Keratinocyte (primary cell): ENCODE measurements around the gene STRADA. TPM values are rescaled to one million over a fixed set of nuclear protein-coding genes. Genes with fewer than 3 reads are reported as not detected.

ENCODE experiments used
- DNase-seq: peaks from one replicate; pipeline ENCODE4 v3.0.0-alpha.2; 2011; ENCODE audit warnings: low read depth, missing footprints, low spot score
- FAIRE-seq: peaks from 2 replicates; lab custom pipeline; 2011; peaks lifted over from hg19 to GRCh38; lab: Jason Lieb, UNC
- H2AFZ ChIP-seq: 2 replicates; pipeline ENCODE4 v1.6.0; 2012; ENCODE audit warnings: low read length, control low read depth, inconsistent platforms; ENCODE audit not compliant: control insufficient read depth
- H3K27ac ChIP-seq: 2 replicates; pipeline ENCODE4 v1.5.1; 2011; ENCODE audit warnings: low read length; ENCODE audit not compliant: control insufficient read depth, insufficient read depth
- H3K27me3 ChIP-seq: 3 replicates; pipeline ENCODE4 v1.6.0; 2011; ENCODE audit warnings: low read length; ENCODE audit not compliant: control insufficient read depth, insufficient read depth; ENCODE audit errors: extremely low read depth
- H3K36me3 ChIP-seq, 2 experiments: 2 replicates in 1 of 2; 3 replicates in 1 of 2; pipeline ENCODE4 v1.5.1; 2011; ENCODE audit warnings: low read length in 2 of 2, mild to moderate bottlenecking in 1 of 2; ENCODE audit not compliant: control insufficient read depth in 2 of 2, insufficient read depth in 2 of 2; ENCODE audit errors: extremely low read depth in 1 of 2
- H3K4me1 ChIP-seq: 3 replicates; pipeline ENCODE4 v1.5.1; 2011; ENCODE audit warnings: low read length; ENCODE audit not compliant: control insufficient read depth, insufficient read depth; ENCODE audit errors: extremely low read depth
- H3K4me2 ChIP-seq: 3 replicates; pipeline ENCODE4 v1.6.0; 2011; ENCODE audit warnings: low read depth, low read length; ENCODE audit not compliant: control insufficient read depth, insufficient read depth; ENCODE audit errors: extremely low read depth
- H3K4me3 ChIP-seq, 3 experiments: fragments of 200-600 bp in 1 of 3; sonication (generic) in 1 of 3; 2 replicates in 2 of 3; 3 replicates in 1 of 3; pipeline ENCODE4 v1.5.1; 2011 to 2016; ENCODE audit warnings: low read length in 3 of 3, mild to moderate bottlenecking in 3 of 3, control low read depth in 2 of 3, inconsistent platforms in 1 of 3, low read depth in 1 of 3, mixed read lengths in 1 of 3, mixed run types in 1 of 3, moderate library complexity in 1 of 3; ENCODE audit not compliant: control insufficient read depth in 2 of 3, insufficient read depth in 2 of 3; ENCODE audit errors: extremely low read depth in 1 of 3
- H3K79me2 ChIP-seq: 2 replicates; pipeline ENCODE4 v1.6.0; 2012; ENCODE audit warnings: low read length; ENCODE audit not compliant: control insufficient read depth, insufficient read depth
- H3K9ac ChIP-seq: 3 replicates; pipeline ENCODE4 v1.6.0; 2011; ENCODE audit warnings: low read length; ENCODE audit not compliant: control insufficient read depth, insufficient read depth; ENCODE audit errors: extremely low read depth
- H3K9me1 ChIP-seq: 3 replicates; pipeline ENCODE4 v1.6.0; 2011; ENCODE audit warnings: low read length; ENCODE audit not compliant: control insufficient read depth, insufficient read depth; ENCODE audit errors: extremely low read depth
- H3K9me3 ChIP-seq: 2 replicates; pipeline ENCODE4 v1.5.1; 2012; ENCODE audit warnings: low read depth, low read length; ENCODE audit not compliant: control insufficient read depth
- H4K20me1 ChIP-seq: 3 replicates; pipeline ENCODE4 v1.6.0; 2011; ENCODE audit warnings: low read length; ENCODE audit not compliant: control insufficient read depth, insufficient read depth; ENCODE audit errors: extremely low read depth
- EZH2 ChIP-seq: IDR thresholded peaks from one replicate; pipeline ENCODE4 v1.6.1; 2012; ENCODE audit warnings: inconsistent platforms, mild to moderate bottlenecking, low read length, moderate library complexity
- dilution Hi-C: fragments of 300-500 bp; cut with MboI; formaldehyde crosslinking; loops from one replicate; pipeline ENCODE4 v1.7.0; 2020; ENCODE audit warnings: low sequenced_read_pairs; ENCODE audit not compliant: extremely low pct_ligation_motif_present
- polyA plus RNA-seq, 5 experiments: library from polyadenylated mRNA; depleted of rRNA in 3 of 5; stranded (reverse) in 3 of 5; stranded (forward) in 1 of 5; unstranded in 1 of 5; fragments of >200 nt; gene quantifications; 1 replicate in 1 of 5; 2 replicates in 3 of 5; 3 replicates in 1 of 5; pipeline versions ENCODE4 v1.2.1 to v1.2.3, GENCODE V29; 2011 to 2012; ENCODE audit warnings: missing spikeins in 2 of 5, low read depth in 1 of 5, low replicate concordance in 1 of 5
- TF ChIP-seq, protein P1 (sequence below), 3 experiments: IDR thresholded peaks in 1 of 3; conservative IDR thresholded peaks in 1 of 3; optimal IDR thresholded peaks in 1 of 3; 2 replicates in 2 of 3; 3 replicates in 1 of 3; pipeline versions ENCODE3 to v1.5.1; 2011; ENCODE audit warnings: low read length in 3 of 3, mild to moderate bottlenecking in 3 of 3, moderate library complexity in 2 of 3, control low read depth in 1 of 3, inconsistent platforms in 1 of 3; ENCODE audit not compliant: insufficient read depth in 2 of 3; ENCODE audit errors: extremely low read depth in 1 of 3

The STRADA gene
- polyA plus RNA-seq, 1 donor (not counting 4 experiments of a cell fraction or from before 2014, with no cell fraction given): 25.9 TPM

DNA sequence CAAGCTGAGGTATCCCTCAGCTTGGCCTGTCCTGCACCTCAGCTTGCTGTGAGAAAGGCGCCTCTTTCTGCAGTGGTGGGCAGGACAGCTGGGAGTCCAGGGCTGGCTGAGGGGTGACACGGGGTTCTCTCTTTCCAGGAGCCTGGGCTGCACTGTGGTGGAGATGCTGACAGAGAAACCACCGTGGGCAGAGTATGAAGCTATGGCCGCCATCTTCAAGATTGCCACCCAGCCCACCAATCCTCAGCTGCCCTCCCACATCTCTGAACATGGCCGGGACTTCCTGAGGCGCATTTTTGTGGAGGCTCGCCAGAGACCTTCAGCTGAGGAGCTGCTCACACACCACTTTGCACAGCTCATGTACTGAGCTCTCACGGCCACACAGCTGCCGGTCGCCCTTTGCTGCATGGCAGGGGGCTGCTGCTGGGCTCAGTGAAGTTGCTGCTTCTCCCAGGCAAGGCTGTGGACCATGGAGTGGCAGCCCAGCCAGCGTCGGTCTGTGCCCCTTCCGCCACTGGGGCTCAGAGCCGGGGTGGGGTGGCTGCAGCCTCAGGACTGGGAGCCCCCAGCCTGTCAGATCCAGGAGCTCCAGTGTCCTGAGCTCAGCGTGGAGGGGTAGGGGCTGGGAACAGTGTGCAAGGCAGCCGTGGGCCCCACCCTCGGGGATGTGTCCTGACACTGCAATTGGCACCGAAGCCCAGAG, 48.0 kb downstream of the STRADA start:
- no peak for DNase-seq
- Histone ChIP-seq H3K9me3 (no peaks in the 10 kb centered on the region), H3K4me2 (no peak overlapping the region), H2AFZ (no peak overlapping the region), H3K9me1 (no peaks in the 10 kb centered on the region), H3K4me3 (no peak overlapping the region), H3K9ac (no peak overlapping the region), H3K27ac (no peak overlapping the region), H3K36me3 (peaks cover 19% of the 10 kb centered on the region in 2 experiments), H4K20me1 (no peaks in the 10 kb centered on the region), H3K79me2 (no peaks in the 10 kb centered on the region), H3K27me3 (no peaks in the 10 kb centered on the region), H3K4me1 (no peaks in the 10 kb centered on the region)
- FAIRE-seq: no peak
- dilution Hi-C loops: no loop called here
- TF ChIP-seq, protein P1, sequence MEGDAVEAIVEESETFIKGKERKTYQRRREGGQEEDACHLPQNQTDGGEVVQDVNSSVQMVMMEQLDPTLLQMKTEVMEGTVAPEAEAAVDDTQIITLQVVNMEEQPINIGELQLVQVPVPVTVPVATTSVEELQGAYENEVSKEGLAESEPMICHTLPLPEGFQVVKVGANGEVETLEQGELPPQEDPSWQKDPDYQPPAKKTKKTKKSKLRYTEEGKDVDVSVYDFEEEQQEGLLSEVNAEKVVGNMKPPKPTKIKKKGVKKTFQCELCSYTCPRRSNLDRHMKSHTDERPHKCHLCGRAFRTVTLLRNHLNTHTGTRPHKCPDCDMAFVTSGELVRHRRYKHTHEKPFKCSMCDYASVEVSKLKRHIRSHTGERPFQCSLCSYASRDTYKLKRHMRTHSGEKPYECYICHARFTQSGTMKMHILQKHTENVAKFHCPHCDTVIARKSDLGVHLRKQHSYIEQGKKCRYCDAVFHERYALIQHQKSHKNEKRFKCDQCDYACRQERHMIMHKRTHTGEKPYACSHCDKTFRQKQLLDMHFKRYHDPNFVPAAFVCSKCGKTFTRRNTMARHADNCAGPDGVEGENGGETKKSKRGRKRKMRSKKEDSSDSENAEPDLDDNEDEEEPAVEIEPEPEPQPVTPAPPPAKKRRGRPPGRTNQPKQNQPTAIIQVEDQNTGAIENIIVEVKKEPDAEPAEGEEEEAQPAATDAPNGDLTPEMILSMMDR (optimal IDR thresholded peaks at IDR 0.05 in 1 of 3, IDR thresholded peaks at IDR 0.05 in 1 of 3, conservative IDR thresholded peaks at IDR 0.05 in 1 of 3; ENCODE audit: extremely low read depth in 1 of 3, insufficient read depth in 2 of 3, low read length in 3 of 3): no peak
- no peak for TF ChIP-seq EZH2

DNA sequence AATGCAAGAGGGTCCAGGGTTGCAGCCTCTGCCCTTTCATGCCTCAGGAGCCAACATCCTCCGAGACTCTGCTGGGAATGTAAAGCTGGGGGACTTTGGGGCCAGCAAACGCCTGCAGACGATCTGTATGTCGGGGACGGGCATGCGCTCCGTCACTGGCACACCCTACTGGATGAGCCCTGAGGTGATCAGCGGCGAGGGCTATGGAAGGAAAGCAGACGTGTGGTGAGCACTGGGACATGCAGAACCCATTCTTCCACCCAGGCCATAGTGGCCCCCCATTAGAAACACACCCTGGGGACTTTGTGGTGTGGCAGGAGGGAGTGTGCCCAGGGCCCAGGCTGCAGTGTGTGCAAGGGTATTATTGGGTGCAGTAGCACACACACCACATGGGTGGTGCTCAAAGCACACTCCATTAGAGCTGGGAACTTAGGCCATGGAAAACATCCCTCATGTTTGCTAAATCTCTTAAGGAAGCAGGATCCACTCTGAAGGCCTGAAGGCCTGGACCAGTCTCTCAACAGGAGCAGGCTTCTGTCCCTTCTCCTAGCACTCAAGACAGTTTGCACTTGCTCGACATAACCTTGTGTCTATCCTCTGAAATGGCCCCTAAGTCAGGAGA, 49.3 kb downstream of the STRADA start:
- DNase-seq: no peak
- no peaks in the 10 kb centered on the region for H3K4me1 ChIP-seq
- no peak for FAIRE-seq
- no peaks in the 10 kb centered on the region for H3K9me3 ChIP-seq
- dilution Hi-C loops: no loop called here
- H4K20me1 ChIP-seq: no peaks in the 10 kb centered on the region
- no peak overlapping the region for H3K4me3 ChIP-seq
- no peak overlapping the region for H3K9ac ChIP-seq
- H3K9me1 ChIP-seq: no peaks in the 10 kb centered on the region
- no peak overlapping the region for H3K27ac ChIP-seq
- peaks cover 19 to 24% of the 10 kb centered on the region in 2 experiments for H3K36me3 ChIP-seq
- TF ChIP-seq, protein P1 (optimal IDR thresholded peaks at IDR 0.05 in 1 of 3, IDR thresholded peaks at IDR 0.05 in 1 of 3, conservative IDR thresholded peaks at IDR 0.05 in 1 of 3; ENCODE audit: extremely low read depth in 1 of 3, insufficient read depth in 2 of 3, low read length in 3 of 3): peak in 1 of 3 experiments; percentile 27
- TF ChIP-seq EZH2: no peak
- no peaks in the 10 kb centered on the region for H3K79me2 ChIP-seq
- H3K27me3 ChIP-seq: no peaks in the 10 kb centered on the region
- no peak overlapping the region for H2AFZ ChIP-seq
- H3K4me2 ChIP-seq: no peak overlapping the region
